ENCODE data around the gene CDH24.

DNA sequence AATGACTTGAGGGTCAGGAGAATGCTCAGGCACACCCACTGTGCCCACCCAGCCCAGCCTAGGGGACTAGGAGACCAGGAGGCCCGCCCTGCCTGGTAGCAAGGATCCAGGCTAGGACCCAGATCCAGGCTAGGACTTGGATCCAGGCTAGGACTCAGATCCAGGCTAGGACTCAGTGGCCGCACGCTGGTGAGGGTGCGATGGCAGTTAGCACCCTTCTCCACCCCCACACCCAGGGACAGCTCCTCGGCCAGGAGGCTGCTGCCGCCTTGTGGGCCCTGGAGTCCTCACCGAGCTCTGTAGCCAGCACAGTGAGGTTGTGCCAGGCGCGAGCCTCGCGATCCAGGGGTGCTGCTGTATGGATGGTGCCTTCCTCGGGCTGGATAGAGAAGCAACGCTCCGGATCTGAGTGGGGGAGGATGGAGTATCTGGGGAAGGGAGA is 5.1 kb downstream of the CDH24 start:
- TF ChIP-seq, protein P1, sequence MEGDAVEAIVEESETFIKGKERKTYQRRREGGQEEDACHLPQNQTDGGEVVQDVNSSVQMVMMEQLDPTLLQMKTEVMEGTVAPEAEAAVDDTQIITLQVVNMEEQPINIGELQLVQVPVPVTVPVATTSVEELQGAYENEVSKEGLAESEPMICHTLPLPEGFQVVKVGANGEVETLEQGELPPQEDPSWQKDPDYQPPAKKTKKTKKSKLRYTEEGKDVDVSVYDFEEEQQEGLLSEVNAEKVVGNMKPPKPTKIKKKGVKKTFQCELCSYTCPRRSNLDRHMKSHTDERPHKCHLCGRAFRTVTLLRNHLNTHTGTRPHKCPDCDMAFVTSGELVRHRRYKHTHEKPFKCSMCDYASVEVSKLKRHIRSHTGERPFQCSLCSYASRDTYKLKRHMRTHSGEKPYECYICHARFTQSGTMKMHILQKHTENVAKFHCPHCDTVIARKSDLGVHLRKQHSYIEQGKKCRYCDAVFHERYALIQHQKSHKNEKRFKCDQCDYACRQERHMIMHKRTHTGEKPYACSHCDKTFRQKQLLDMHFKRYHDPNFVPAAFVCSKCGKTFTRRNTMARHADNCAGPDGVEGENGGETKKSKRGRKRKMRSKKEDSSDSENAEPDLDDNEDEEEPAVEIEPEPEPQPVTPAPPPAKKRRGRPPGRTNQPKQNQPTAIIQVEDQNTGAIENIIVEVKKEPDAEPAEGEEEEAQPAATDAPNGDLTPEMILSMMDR (IDR thresholded peaks at IDR 0.05 in 8 of 11, conservative IDR thresholded peaks at IDR 0.05 in 3 of 11), result no peak
- TF ChIP-seq POLR2A (IDR thresholded peaks at IDR 0.05), result no peak
- TF ChIP-seq POLR2AphosphoS5 (IDR thresholded peaks at IDR 0.05), result no peak

Data from spleen (tissue), 7 donors.